Embryonic facial prominence (tissue), 1 donor: ENCODE results near the gene KLHDC7B.
A peak's percentile ranks its signal among the peaks of the same experiment; 100 is the strongest.
"Not testable (repeated sequence)": the region's sequence is repeated elsewhere in the genome, so short reads cannot be mapped to it uniquely, and the experiment has no call there.

Source experiments
- DNase-seq: peaks from one replicate; pipeline ENCODE4 v3.0.0-alpha.2; 2016; ENCODE audit errors: extremely low spot score

KLHDC7B gene

DNA sequence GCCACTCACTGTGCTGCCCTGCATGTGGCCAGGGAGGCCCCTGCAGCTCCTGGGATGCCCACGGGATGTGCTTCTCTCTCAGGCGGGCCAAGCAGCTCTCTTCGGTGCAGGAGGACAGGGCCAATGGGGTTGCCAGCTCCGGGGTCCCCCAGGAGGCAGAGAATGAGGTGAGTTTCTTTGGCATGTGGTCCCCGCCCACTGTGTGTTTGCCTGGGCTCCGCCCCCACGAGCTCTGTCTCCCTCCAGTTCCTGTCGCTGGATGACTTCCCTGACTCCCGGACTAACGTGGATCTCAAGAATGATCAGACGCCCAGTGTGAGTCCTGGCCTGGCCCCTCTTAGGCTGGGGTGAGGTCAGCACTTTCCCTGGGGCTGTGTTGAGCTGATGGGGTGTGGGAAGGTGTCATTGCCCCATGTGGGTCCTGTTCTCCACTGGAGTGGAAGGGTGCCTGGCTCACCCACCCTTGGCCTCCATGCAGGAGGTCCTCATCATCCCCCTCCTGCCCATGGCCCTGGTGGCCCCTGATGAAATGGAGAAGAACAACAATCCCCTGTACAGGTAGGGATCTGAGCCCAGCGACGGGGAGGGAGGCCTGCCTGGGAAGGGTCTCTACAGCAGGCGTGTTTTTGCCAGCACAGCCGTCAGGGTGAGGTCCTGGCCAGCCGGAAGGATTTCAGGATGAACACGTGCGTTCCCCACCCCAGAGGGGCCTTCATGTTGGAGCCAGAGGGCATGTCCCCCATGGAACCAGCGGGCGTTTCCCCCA is 28.0 kb upstream of the KLHDC7B start:
- no peak for DNase-seq

GRCh38 chr22:50518606-50519005 is 27.1 kb upstream of the KLHDC7B start:
- no peak for DNase-seq

GRCh38 chr22:50519151-50519550 is 26.5 kb upstream of the KLHDC7B start:
- DNase-seq, result no peak

GRCh38 chr22:50520184-50520583 is 25.5 kb upstream of the KLHDC7B start:
- not testable (repeated sequence) for DNase-seq

DNA sequence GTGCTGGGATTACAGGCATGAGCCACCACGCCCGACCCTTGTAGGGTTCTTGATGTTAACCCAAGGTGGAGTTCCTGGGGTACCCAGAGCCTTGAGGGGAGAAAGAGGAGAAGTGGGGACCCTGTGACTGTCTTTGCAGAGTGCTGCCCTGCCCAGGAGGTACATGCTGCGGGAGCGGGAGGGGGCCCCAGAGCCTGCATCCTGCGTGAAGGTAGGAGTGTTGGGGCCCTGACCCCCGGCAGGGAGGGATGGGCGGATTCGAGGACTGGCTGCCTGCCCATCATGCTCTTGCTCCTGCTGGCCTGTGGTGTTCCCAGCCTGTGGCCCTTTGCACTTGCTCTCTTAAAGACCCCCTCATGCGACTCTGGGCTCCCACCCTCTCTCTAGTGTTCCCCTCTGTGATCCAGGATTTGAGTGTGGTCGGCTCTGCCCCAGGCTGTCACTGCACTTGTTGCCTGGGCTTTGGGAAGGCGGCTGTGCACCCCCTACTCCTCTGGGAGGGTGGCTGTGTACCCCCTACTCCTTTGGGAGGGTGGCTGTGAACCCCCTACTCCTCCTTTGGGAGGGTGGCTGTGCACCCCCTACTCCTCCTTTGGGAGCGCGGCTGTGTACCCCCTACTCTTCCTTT is 24.8 kb upstream of the KLHDC7B start:
- DNase-seq, result no peak

- DNase-seq, result no peak
These were observed 24.0 kb upstream of the KLHDC7B start for GRCh38 chr22:50521710-50522109.

DNA sequence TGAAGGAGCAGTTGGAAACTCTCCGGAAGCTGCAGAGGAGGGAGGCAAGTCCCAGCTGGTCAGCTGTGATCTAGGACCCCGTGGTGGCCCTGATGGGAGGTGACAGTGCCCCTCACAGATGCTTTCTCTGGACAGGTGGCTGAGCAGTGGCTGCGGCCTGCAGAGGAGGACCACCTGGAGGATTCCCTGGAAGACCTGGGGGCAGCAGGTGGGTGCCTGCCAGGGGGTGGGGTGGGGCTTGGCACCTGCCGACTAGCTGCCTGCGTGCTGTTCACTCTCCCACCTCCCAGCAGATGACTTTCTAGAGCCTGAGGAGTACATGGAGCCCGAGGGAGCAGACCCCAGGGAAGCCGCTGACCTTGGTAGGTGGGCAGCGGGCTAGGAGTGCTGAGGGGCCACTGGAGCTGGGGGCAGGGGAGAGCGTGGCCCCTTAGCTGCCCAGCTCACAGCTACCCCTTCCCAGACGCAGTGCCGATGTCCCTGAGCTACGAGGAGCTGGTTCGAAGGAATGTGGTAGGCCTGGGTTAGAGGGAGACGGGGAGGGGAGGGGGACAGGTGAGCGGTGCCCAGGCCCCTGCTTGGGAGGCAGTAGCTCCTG is 23.4 kb upstream of the KLHDC7B start:
- DNase-seq, result no peak

DNA sequence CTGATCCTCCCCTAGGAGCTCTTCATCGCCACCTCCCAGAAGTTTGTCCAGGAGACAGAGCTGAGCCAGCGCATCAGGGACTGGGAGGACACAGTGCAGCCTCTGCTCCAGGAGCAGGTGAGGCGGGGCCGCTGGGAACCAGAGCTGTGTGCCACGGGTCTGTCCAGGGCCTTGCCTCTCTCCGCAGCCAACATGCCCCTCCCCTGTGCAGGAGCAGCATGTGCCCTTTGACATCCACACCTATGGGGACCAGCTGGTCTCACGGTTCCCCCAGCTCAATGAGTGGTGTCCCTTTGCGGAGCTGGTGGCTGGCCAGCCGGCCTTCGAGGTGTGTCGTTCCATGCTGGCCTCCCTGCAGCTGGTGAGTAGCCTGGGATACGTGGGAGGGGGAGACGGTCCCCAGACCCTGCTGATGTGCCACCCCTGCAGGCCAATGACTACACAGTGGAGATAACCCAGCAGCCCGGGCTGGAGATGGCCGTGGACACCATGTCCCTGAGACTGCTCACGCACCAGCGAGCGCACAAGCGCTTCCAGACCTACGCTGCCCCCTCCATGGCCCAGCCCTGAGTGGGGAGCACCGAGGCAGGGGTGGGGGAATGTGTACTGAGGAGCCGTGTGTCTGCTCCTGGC is 22.8 kb upstream of the KLHDC7B start:
- no peak for DNase-seq

DNA sequence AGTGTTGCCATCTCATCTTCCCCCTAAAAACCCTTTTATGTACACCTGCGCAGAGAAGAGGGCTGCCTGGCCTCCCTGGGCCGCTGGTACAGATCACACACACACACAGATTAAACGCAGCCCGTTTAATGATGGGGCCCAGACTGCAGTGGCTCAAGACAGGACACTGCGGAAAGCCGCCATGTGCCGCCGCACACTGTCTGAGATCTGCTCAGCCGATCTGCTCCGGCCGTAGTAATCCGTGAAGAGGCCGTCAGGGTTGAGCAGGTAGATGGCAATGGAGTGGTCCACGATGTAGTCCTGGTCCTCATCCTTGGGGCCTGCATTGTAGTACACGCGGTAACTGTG is 22.3 kb upstream of the KLHDC7B start:
- no peak for DNase-seq

- DNase-seq, result no peak
These were observed 21.7 kb upstream of the KLHDC7B start for GRCh38 chr22:50523806-50524675.

- DNase-seq, result no peak
These were observed 21.0 kb upstream of the KLHDC7B start for GRCh38 chr22:50524676-50525103.

DNA sequence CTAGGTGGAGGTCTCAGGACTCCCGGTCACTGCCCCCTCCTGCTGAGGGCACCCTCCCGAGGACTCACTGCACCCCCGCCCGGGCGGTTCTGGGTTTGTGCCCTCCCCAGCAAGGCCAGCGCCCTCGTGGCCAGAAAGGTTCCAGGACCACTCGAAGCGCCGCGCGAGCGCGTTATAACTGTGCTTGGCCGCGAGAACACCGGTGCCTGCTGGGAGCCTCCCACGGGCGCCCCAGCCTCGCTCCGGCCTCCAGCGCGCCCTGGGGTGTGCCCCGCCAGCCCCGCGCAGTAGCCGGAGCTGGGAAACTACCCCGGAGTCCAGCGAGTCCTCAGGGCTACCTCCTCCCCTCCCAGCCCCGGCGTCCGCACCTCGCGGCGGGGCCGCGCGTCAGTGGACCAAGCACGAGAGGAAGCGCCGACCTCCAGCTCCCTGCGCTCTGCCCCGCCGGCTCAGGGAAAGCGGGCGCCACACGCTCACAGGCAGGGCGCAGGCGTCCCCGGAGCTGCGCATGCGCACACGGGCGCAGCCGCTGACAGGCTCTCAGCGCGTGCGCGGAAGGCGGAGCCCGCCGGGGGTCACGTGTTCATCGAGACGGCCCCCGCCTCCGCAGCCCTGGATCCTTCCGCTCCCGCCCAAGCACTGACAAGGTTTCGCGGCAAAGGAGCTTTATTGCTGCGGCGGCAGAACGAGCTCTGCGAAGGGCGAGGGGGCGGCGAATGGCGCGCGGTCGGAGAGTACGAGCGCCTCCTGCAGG is 20.4 kb upstream of the KLHDC7B start, which contains the start of gene SCO2:
Gene SCO2 (minus strand): TSS at position 495 of the 754 bp plus-strand sequence. CDS start 1,187 bp downstream, outside the sequence.
- peak; percentile 92 for DNase-seq

- DNase-seq, result no peak
These were observed 19.9 kb upstream of the KLHDC7B start for GRCh38 chr22:50525858-50526107.

GRCh38 chr22:50526108-50526833 is 19.4 kb upstream of the KLHDC7B start:
- DNase-seq, result no peak

DNA sequence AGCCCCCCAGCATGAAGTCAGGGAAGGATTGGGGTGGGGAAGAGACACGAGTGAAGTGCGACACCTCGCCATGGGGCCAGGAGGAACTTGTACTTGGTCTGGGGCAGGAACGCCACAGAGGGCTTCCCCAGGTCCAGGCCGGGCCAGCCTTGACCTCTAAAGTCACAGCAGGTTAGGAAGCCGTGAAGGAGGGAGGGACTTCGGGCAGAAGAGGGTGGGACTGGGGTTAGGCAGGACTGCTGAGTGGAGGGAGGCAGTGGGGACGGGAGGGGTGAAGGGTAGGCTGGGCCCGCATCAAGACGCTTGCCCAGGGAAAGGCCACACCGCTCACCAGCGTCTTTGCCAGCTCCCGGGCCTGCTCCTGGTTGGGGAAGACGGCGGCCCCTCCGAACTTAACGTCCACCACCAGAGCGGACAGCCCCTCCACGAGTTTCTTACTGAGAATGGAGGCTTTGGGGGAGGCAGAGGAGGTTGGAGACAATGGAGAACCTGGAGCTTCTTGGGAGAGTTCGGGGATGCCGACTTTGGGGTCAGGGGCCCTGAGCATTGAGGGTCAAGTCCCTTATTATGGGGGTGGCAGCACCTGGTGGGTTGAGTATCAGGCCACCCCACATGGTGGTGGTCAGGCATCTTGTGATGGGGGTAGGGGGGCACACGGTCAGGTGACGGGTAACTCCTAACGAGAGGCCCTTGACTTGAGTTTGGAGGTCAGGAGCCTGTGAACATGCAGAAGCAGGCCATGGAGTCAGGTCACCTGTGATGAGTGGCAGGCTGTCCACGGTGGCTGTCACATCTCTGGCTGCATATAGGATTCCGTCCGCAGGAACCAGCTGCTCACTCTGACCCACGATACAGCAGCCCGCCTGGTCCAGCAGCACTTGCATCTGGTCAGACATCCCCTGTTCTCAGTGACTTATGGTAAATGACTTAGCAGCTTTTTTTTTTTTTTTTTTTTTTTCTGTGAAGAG is 18.6 kb upstream of the KLHDC7B start:
- DNase-seq, result no peak

DNA sequence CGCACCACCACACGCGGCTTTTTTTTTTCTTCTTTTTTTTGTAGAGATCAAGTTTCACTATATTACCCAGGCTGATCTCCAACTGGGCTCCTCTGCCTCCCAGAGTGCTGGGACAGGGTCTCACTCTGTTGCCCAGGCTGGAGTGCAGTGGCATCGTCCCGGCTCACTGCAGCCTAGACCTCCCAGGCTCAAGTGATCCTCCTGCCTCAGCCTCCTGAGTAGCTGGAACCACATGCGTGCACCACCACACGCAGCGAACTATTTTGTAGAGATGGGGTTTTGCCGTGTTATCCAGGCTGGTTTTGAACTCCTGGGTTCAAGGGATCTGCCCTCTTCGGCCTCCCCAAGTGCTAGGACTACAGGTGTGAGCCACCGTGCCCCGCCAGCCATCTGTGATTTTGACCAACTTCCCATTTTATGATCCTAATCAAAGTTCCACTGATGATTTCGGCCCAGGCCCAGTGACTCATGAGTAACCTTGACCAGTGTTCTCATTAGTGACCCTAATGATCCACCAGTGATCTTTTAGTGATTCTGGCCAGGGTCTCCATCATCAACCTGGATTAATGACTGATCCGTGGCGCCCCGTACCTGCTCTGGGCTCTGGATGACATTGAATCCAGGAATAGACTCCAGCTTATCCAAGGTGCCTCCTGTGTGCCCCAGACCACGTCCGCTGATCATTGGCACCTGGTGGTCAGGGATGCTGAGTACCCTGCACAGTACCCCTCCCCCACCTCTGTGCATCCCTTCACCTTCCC is 17.6 kb upstream of the KLHDC7B start:
- no peak for DNase-seq

- DNase-seq, result no peak
These were observed 16.9 kb upstream of the KLHDC7B start for GRCh38 chr22:50528682-50529415.

DNA sequence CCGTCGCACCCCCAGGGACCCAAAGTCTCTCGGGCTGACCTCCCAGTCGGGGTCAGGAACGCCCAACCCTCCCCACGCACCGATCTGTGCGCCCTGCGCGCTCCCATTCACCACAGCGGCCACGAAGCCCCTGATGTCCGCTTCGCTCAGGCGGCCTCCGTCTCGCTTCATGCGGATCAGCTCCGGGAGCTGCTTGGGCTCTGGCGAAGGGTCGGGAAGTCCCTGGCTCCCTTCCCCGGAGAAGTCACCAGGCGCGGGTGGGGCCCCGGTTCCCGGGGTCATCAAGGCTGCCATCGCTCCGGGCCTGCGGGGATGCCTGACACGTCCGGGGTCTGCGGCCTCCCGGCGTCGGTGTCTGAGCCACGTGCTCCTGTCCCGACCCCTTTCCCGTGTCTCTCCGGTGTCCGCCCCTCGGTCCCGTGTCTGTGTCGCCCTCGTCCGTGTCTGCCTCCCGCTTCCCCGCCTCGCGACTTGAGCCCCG is 16.2 kb upstream of the KLHDC7B start:
- no peak for DNase-seq
